Measurements from ENCODE around the gene DCAF7.

DNA sequence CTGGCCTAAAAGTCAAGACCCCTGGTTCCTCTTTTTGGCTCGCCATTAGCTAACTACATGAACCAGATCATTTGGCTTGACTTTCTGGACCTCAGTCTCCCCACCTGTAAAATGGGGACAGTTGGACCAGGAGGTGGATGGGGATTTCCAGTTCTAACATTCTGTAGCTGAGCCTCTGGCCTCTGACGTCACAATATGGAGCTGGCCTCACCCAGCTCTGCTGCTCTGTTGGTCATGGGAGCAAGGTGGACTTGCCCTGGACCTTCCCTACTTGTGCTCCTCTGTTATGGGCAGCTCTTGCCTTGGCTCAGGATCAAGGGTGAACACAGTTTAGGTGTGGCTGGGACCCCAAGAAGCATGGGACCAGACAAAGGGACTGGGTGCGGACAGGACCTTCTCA is 43.6 kb upstream of the DCAF7 start:
- TF ChIP-seq POLR2AphosphoS5 (IDR thresholded peaks at IDR 0.05; ENCODE audit: borderline replicate concordance, low read depth, low read length) (no peak), EZH2 (IDR thresholded peaks at IDR 0.05) (no peak)

All from SK-N-MC (cell line).